SHP77 (cell line): ENCODE data around the gene PLIN3.
"Not testable (repeated sequence)": the region's sequence is repeated elsewhere in the genome, so short reads cannot be mapped to it uniquely, and the experiment has no call there.

Experiments
- DNase-seq, 2 experiments: peaks; one replicate each; lab custom pipeline; 2025; lab: John Stamatoyannopoulos, UW

Gene PLIN3

GRCh38 chr19:4811328-4812131 lies 55.9 kb downstream of the PLIN3 start:
- DNase-seq, result peak; percentile 45 to 63

GRCh38 chr19:4807188-4807587 lies 60.3 kb downstream of the PLIN3 start:
- DNase-seq, result no peak

GRCh38 chr19:4806384-4806783 lies 61.1 kb downstream of the PLIN3 start:
- DNase-seq, result no peak

GRCh38 chr19:4805140-4805539 lies 62.3 kb downstream of the PLIN3 start:
- DNase-seq, result not testable (repeated sequence)

GRCh38 chr19:4803736-4804695 lies 63.5 kb downstream of the PLIN3 start:
- DNase-seq, result peak; percentile 48 to 51

GRCh38 chr19:4802711-4803110 lies 64.8 kb downstream of the PLIN3 start:
- no peak for DNase-seq

- DNase-seq, result no peak
Observed at GRCh38 chr19:4801085-4801619, 66.3 kb downstream of the PLIN3 start.

- no peak for DNase-seq
Observed at GRCh38 chr19:4800591-4801081, 66.8 kb downstream of the PLIN3 start.

GRCh38 chr19:4795400-4795799 lies 72.1 kb downstream of the PLIN3 start:
- no peak for DNase-seq

GRCh38 chr19:4794971-4795370 lies 72.5 kb downstream of the PLIN3 start:
- DNase-seq, result no peak

- DNase-seq, result not testable (repeated sequence)
Observed at GRCh38 chr19:4793278-4793677, 74.2 kb downstream of the PLIN3 start.

- not testable (repeated sequence) for DNase-seq
Observed at GRCh38 chr19:4792866-4793195, 74.6 kb downstream of the PLIN3 start.

- DNase-seq, result not testable (repeated sequence)
Observed at GRCh38 chr19:4792019-4792865, 75.2 kb downstream of the PLIN3 start.

- DNase-seq, result peak; percentile 99 to 100
Observed at GRCh38 chr19:4791183-4792018, 76.1 kb downstream of the PLIN3 start, which contains the start of gene FEM1A. Gene FEM1A, plus strand, starts transcription at chr19:4791734. Its CDS starts 121 bp downstream, at chr19:4791855.
